GM19239 (cell line): ENCODE data around the gene CRTC1.

Experiments
- DNase-seq: peaks from one replicate; pipeline ENCODE4 v3.0.0; 2011; ENCODE audit warnings: low spot score; ENCODE audit not compliant: insufficient read length
- FAIRE-seq: peaks from 2 replicates; lab custom pipeline; 2011; peaks lifted over from hg19 to GRCh38; lab: Jason Lieb, UNC

Gene CRTC1

DNA sequence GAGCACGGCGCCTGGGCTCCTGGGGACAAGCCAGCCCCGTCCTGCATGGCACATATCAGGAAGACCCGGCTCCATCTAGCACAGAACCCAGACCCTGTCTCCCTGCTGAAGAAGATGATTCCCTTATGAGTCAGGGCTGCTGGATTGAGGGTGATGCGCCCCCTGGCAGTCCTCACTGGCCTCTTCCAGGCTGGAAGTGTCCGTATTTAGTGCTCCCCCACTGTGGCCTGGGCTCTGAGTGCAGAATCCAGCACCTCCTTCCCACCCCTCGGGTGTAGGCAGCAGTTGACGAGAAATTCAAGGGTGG, 92.8 kb downstream of the CRTC1 start:
- no peak for FAIRE-seq

DNA sequence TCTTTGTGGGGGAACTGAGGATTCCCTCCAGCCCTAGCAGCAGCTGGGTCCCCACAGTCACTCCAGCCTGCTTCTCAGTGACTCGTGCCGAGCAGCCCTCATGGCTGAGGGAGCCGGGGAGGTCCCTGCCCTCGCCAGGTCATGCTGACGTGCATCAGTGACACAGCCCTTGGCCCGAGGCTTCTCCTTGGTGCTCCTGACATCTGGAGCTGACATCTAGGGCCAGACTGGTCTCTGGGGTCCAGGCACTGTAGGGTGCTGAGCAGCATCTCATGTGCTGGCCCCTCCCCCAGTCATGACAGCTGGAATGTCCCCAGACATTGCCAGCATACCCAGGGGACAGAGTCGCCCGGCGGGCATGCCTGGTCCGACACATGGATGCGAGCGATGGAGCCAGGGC, 93.3 kb downstream of the CRTC1 start:
- FAIRE-seq (no peak), DNase-seq (no peak)

More for the DNA sequence above, 92.8 kb downstream of the CRTC1 start:
- no peak for DNase-seq

DNA sequence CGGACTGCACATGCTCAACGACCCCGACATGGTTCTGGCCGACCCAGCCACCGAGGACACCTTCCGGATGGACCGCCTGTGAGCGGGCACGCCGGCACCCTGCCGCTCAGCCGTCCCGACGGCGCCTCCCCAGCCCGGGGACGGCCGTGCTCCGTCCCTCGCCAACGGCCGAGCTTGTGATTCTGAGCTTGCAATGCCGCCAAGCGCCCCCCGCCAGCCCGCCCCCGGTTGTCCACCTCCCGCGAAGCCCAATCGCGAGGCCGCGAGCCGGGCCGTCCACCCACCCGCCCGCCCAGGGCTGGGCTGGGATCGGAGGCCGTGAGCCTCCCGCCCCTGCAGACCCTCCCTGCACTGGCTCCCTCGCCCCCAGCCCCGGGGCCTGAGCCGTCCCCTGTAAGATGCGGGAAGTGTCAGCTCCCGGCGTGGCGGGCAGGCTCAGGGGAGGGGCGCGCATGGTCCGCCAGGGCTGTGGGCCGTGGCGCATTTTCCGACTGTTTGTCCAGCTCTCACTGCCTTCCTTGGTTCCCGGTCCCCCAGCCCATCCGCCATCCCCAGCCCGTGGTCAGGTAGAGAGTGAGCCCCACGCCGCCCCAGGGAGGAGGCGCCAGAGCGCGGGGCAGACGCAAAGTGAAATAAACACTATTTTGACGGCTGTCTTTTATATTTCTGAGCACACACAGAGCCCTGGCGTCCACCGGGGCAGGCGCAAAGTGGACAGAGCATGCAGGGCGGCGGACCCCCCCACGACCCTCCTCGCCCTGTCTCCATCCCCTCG, 94.0 kb downstream of the CRTC1 start:
- no peak for FAIRE-seq
- no peak for DNase-seq

DNA sequence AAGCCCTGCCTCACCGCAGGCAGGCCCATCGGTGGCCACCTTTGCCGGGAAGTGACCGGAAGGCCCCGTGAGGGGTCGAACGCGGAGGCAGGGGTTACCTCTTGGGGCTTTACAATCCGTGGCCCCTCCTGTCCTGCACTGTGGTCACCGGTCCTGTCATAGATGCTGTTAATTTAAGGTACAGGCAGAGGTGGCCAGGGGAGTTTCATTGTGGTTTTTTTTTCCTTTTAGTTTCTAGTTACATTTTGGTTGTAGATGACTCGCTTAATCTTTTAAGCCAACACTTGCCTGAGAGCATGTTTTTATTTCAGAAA, 94.6 kb downstream of the CRTC1 start:
- no peak for FAIRE-seq
- no peak for DNase-seq

DNA sequence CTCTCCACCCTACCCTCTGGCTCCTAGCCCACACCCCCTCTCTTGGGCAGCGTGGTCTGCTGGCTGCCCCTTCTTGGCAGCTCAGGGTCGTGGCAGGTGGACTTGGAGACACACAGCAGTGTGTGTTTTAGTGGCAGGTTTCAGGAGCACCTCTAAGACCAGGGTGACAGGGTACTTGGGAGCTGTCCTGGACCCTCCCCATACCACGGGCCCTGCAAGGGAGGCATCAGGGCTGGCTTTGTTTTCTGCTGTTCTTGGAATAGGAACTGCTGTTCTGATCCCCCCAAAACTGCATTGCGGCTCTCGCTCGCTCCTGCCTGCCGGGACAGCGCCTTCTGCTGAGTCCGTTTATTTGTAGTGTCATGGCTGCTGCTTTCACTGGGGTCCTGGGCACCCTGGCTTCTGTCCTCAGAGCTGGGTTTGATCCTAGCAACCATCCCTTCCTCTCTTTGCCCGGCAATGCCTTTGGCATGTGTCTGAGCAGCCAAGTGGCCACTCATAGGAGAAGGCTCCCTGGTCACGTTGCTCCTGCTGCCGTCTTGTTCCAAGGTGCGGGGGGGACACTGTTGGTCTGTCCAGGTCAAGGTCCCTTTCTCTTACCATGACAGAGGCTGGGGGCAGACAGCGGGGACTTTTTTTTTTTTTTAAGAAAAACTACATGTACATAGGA, 95.5 kb downstream of the CRTC1 start:
- FAIRE-seq = no peak
- DNase-seq = no peak

DNA sequence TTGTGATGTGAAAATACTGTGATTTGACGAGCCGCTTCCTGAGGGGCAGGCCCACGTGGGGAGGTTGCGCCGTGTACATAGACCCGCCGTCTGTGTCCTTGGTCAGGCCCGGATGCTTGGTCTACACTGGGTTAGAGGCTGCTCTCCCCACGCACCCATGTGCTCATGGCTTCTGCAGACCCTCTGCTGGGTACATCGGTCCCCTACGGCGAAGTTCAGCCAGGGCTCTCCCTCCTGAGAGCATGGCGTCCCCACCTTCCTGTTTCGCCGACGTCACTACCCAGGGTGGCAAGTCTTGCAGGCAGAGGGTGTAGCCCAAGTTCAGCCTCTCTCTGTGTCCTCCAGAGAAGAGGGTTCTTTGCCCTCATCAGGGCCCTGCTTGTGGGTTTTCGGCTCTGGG, 96.6 kb downstream of the CRTC1 start:
- DNase-seq (no peak), FAIRE-seq (no peak)

DNA sequence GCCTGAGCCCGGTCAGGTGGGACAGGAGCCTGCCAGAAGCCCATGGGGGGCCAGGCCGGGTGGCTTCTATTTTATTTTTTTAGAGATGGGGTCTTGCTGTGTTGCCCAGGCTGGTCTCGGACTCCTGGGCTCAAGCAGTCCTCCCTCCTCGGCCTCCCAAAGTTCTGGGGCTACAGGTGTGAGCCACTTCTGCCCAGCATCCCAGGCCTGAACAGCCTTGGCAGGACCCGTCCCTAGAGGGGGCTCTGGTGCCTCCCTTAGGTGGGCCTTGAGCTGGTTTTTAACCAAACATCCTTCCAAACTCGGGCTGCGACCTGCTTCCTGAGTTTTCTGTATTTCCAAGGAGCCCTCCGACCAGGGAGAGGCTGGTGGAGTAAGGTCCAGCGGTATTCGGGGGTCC, 97.2 kb downstream of the CRTC1 start:
- DNase-seq = no peak
- no peak for FAIRE-seq

DNA sequence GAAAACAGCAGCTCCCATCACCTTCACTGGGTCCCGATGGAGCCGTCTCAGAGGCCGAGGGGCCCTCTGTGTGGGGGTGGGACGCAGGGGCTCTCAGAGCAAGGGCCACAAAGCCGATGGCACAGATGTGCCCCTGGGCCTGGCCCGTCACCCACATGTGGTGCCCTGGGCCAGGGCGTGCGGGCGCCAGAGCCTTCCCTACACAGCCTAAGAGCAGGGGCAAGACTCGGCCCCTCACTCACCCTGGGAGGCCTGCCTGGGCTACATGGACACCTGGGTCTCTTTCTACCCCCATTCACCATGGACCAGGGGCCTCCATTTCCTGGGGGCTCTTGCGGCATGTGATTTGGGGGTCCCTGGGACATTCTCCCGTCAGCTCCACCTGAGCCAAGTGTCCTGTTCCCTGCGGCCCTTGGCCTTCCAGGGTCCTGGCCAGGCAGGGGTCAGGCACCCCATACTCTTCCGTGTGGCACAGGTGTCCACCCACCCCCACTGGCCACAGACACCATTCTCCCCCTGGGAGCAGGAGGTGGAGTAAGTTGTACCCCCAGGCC, 97.6 kb downstream of the CRTC1 start:
- FAIRE-seq (no peak), DNase-seq (no peak)

DNA sequence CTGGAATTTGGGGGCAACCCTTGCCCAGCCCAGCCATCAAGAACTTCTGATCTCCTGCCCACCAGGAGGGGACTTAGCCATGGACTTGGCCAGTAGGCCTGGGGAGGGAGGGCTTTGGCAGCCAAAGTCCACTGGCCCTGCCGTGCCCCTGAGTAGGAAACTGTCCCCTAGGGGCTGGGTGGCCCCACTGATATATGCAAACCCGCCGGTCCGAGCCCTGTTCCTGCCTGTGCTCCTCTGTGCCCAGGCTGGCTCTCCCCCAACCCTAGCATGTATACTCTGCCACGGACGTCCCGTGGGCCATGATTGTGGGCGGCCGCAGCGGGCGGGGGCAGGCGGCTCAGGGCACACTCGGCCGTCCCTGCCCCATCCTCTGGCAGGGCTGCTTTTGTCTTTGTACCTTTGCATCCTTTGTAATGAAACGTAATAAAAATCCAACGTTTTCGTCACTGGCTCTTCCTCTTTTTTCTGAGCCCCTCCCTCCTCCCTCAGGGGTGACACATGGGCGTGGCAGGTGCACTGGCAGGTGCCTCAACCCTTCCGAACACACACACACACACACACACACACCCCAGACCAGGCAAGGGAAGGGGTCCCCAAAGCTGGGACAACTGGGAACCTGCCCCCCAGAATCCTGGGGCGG, 98.5 kb downstream of the CRTC1 start:
- FAIRE-seq (no peak), DNase-seq (no peak)

DNA sequence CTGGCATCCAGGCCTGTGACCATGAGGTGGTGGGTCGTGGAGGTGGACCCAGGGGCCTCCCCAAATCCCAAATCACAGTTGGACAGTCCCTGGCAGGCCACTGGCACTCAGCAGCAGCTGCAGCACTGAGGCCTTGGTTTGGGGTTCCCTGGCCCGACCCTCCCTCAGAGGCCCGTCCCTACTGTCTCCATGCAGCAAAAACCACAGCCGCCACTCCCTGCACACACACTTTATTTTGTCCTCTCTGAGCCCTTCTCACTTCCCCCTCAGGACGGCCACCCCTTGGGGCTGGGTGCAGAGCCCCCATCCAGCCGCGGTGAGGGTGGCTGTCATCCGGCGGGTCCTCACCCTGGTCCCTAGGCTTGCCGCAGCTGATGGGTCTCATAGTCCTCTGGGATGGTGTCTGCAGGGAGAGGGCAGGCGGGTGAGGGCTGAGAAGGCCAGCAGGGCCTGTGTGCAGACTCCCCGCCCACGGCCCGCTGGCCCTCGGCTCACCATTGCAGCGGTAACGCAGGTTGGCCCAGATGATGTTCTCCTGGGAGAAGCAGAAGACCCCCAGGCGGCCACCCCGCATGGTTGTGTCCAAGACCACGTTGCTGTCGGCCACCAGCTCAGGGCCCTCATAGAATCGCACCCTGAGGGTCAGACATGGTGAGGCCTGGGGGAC, 99.2 kb downstream of the CRTC1 start:
- FAIRE-seq = no peak
- no peak for DNase-seq

DNA sequence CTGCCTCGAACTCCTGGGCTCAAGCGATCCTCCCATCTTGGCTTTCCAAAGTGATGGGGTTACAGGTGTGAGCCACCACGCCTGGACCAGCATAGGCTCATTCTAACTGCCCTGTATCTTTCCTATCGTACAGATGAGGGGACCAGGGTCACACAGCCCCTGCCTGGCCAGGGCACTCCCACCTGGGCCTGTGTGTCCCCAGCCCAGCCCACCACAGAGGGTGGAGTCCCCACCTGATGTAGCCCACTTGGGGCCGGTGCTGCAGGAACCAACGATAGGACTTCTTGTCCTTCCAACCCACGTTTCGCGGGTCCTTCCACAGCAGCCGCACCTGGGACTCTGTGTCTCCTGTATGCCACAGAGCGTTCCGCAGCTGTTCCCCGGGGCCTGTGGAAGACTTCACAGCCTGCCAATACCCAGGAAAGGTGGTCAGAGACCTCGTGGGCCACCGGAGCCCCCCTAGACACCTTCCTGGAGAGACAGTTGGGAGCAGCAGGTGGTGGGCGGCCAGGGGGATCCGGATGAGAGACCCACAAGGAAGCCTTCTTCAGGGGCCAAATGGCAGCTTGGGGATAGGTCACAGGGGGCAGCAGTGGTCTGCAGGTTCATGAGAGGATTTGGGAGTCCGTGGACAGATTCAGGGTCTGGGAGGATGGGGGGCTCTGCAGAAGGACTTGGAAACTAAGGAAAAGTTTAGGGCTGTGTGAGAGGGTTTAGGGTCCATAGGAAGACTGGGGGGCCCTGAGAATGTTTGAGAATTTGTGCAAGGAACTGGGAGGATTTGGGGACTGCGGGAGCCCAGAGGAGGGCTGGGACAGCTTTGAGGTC, 100.7 kb downstream of the CRTC1 start:
- DNase-seq (no peak), FAIRE-seq (no peak)

DNA sequence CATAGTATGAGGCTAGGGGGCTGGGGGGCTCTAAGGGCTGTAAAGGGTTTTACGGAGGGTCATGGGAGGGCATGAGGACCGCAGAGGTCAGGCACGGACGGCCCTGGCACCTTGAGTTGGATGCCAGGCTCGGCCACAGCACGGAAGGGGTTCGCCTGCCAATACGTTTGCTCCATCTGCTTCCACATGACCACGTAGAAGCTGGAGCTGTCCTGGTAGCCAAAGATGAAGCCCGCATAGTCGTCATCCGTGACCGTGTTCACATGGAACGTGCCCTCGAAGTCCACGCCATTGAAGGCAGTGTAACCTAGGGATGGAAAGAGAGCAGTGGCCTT, 101.3 kb downstream of the CRTC1 start:
- DNase-seq (no peak), FAIRE-seq (no peak)

DNA sequence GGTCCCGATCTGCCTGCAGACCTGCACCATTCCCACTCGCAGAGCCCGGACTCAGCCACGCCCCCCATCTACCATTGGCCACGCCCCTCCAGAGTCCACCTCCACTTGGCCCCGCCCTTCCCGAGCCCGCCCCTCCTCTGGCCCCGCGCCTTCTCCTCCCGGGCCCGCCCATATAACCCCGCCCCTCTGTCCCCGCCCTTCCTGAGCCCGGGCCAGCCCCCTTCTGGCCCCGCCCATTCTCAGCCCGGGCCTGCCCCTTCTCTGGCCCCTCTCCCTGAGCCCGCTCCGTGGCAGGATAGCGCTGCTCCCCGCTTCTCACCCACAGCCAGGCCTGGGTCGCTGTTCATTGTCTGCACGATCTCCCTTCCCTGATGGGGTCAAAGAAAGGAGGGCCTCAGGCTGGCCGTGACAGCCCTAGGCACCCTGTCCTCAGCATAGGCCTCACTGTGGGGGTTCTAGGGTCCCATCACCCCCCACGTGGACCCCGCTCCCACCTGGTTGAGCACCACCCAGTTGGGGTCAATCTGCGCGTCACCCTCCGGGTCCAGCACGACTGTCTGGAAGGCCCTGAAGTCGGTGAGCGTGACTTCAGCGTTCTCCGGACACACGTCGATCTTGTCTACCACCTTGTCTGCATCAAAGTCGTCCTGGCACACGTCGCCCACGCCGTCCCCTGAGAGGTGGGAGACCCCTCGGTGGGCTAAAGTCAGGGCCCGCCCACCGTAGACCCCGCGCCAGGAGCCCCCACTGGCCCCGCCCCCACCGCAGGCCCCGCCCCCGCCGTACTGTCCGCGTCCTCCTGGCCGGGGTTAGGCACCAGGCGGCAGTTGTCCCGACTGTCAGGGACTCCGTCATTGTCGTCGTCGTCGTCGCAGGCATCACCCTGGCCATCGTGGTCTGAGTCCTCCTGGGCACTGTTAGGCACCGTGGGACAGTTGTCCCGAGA, 102.0 kb downstream of the CRTC1 start:
- peak; percentile 40 for FAIRE-seq
- DNase-seq = peak; percentile 91

DNA sequence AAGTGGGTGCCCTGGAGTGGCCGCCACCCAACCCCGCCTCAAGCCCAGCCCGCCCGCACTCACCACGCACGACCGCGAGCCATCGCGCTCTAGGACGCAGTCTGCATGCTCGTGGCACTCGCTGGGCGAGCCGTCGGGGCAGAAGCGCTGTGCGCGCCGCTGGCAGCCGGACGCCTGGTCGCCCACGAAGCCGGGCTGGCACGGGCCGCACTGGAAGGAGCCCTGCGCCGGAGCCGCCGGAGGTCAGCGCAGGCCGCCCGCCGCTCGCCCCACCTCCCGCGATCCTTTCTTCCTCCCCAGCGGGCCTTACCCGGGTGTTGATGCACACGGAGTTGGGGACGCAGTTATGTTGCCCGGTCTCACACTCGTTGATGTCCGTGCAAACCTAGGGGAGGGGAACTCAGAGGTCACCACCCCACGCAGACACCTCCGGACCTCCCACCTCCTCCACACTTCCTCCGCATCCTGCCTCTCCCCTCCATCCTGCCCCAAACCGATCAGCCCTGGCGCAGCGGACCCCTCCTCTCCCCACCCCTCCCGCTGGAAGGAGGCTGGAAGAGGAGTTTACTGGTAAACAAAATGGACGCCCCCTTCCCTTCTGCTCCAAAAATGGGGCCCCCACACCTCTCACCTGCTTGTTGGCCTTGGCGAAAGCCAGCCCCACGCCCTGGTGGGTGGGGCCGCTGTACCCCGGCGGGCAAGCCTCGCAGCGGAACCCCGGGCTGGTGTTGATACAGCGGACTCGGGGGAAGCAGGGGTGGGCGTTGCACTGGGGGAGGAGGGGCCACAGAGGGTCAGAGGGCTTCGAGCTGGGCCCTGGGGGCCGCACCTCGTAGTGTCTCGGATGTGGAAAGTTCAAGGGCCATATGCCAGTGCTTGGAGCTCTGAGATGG, 105.3 kb downstream of the CRTC1 start:
- FAIRE-seq (no peak), DNase-seq (no peak)

DNA sequence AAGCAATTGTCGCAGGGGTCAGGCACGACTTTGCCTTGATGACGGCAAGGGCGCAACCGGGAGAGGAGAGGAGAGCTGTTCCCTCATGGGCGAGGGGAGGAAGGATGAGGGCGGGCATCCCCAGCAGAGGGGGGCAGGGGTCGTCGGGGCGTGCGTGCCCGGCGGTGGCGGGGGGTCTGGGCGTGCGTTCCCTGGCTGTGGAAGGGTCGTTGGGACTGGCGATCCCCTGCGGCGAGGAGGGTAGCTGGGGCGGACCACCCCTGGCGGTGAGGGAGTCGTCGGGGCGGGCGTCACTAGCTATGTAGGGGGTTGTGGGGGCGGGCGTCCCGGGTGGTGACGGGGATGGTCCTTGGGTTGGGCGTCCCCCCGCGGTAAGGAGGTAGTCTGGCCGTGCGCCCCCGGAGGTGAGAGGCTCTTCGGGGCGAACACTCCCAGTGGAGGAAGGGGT, 106.0 kb downstream of the CRTC1 start:
- FAIRE-seq (no peak), DNase-seq (no peak)

DNA sequence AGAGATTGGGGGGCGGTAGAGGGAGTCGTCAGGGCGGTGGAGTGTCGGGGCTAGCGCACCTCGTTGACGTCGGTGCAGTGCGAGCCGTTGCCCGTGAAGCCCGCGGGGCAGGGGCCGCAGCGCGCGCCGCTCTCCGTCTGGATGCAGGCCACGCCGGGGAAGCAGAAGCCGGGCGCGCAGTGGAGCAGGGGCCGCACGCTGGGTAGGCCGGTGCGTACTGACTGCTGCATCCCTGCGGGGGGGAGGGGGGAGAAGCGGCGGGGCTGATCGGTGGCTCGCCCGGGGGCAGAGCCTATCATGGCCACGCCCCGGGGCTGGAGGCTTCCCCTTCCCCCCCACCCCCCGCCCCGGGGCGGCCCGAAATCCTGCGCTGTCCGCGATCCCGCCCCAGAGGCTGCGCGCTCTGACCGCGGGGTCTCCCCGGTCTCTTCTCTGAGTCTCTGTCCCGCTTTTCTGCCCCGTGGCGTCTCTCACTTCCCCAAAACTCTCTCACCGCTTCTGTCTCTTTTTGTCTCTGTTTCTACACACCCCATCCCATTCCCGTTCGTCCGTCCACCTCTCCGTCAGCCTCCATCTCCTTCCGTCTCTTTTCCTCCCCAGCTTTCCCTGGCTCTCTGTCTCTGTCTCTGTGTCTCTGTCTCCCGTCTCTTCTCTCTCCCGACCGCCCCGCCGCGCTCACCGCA, 106.5 kb downstream of the CRTC1 start:
- no peak for FAIRE-seq
- no peak for DNase-seq

DNA sequence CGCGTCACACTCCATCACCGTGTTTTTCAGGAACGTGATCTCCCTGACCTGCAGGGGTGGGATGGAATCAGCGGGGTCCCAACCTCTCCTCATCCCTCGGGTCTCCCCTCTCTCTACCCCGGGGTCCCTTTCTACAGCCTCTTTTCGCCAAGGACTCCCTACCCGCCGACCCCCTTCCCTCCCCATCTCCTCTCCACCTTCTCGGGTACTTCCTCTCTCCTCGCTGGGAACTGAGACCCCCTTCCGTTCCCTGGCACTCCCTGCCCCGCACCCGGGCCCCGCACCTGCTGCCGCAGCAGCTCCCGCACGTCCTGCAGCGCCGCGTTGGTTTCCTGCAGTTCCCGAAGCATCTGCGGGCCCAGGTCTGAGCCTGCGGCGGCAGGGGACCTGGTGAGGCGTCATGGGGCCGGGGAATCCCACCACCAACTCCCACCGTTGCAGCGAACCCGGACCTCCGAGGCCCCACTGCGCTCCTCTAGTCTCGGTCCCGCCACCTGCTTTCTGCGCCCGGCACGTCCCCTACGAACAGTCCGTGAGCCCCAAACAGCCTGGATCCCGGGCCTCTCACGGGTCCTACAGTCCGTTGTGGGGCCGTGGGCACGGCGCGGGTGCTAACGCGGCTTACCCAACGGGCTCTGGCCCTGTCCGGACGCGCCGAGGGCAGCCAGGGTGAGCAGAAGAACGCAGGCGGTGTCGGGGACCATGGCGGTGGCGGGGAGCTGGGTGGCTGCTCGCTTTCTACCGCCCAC, 107.3 kb downstream of the CRTC1 start, which contains the start of gene COMP:
TSS of gene COMP (minus strand) at position 740 of the 749 bp plus-strand sequence. CDS start at position 704, 36 bp downstream.
- no peak for FAIRE-seq
- no peak for DNase-seq
